HG03439 (cell line): ENCODE measurements around the gene BOC.

Source experiments
- ATAC-seq: cut with Tn5 transposase; IDR thresholded peaks from one replicate; pipeline ENCODE4 v1.9.1; 2021; ENCODE audit warnings: mild to moderate bottlenecking, moderate library complexity; ENCODE audit not compliant: unreplicated experiment

The BOC gene

GRCh38 chr3:113247068-113247467, 35.7 kb downstream of the BOC start:
- no peak for ATAC-seq

GRCh38 chr3:113247675-113248458, 36.5 kb downstream of the BOC start:
- ATAC-seq, result no peak

- no peak for ATAC-seq
Measured at GRCh38 chr3:113249111-113249510, 37.8 kb downstream of the BOC start.

GRCh38 chr3:113249601-113250000, 38.2 kb downstream of the BOC start:
- ATAC-seq, result no peak

GRCh38 chr3:113250566-113250965, 39.2 kb downstream of the BOC start:
- no peak for ATAC-seq

- ATAC-seq, result no peak
Measured at GRCh38 chr3:113251817-113252216, 40.5 kb downstream of the BOC start.

GRCh38 chr3:113252553-113252952, 41.2 kb downstream of the BOC start:
- ATAC-seq, result no peak

GRCh38 chr3:113253702-113254101, 42.3 kb downstream of the BOC start:
- no peak for ATAC-seq

- no peak for ATAC-seq
Measured at GRCh38 chr3:113254171-113254947, 43.0 kb downstream of the BOC start.

GRCh38 chr3:113255100-113255853, 43.9 kb downstream of the BOC start:
- ATAC-seq, result no peak

- ATAC-seq, result no peak
Measured at GRCh38 chr3:113255854-113256615, 44.7 kb downstream of the BOC start.

- no peak for ATAC-seq
Measured at GRCh38 chr3:113258361-113258760, 47.0 kb downstream of the BOC start.

GRCh38 chr3:113259196-113259595, 47.8 kb downstream of the BOC start:
- no peak for ATAC-seq

- ATAC-seq, result no peak
Measured at GRCh38 chr3:113261063-113261625, 49.8 kb downstream of the BOC start.

- ATAC-seq, result no peak
Measured at GRCh38 chr3:113261626-113262303, 50.4 kb downstream of the BOC start.

GRCh38 chr3:113262304-113262665, 50.9 kb downstream of the BOC start:
- ATAC-seq, result no peak

- no peak for ATAC-seq
Measured at GRCh38 chr3:113263020-113263419, 51.7 kb downstream of the BOC start.

- no peak for ATAC-seq
Measured at GRCh38 chr3:113263778-113264177, 52.4 kb downstream of the BOC start.

GRCh38 chr3:113264283-113265131, 53.1 kb downstream of the BOC start:
- ATAC-seq, result no peak
